Astrocyte (in vitro differentiated cells and primary cell): Measurements from ENCODE around the gene CCDC178. TPM values are rescaled to one million over a fixed set of nuclear protein-coding genes. Genes with fewer than 3 reads are reported as not detected.

Experiments used
- DNase-seq: peaks from one replicate; pipeline ENCODE4 v3.0.0-alpha.2; 2010; ENCODE audit warnings: low read depth
- FAIRE-seq: peaks from 2 replicates; lab custom pipeline; 2011; peaks lifted over from hg19 to GRCh38; lab: Jason Lieb, UNC
- H2AFZ ChIP-seq: 2 replicates; pipeline ENCODE4 v1.6.0; 2012; ENCODE audit warnings: low read depth, low read length, inconsistent platforms
- H3K27ac ChIP-seq: 2 replicates; pipeline ENCODE4 v1.5.1; 2011; ENCODE audit warnings: low read depth, low read length, inconsistent platforms
- H3K27me3 ChIP-seq: 2 replicates; pipeline ENCODE4 v1.6.0; 2011; ENCODE audit warnings: low read length, inconsistent platforms; ENCODE audit not compliant: insufficient read depth
- H3K36me3 ChIP-seq: 2 replicates; pipeline ENCODE4 v1.5.1; 2011; ENCODE audit warnings: low read length, inconsistent platforms; ENCODE audit not compliant: insufficient read depth
- H3K4me1 ChIP-seq: 2 replicates; pipeline ENCODE4 v1.5.1; 2011; ENCODE audit warnings: low read length, inconsistent platforms; ENCODE audit not compliant: insufficient read depth
- H3K4me2 ChIP-seq: 2 replicates; pipeline ENCODE4 v1.6.0; 2012; ENCODE audit warnings: low read length, inconsistent platforms
- H3K4me3 ChIP-seq: 2 replicates; pipeline ENCODE4 v1.5.1; 2011; ENCODE audit warnings: low read depth, mild to moderate bottlenecking, low read length, inconsistent platforms; ENCODE audit not compliant: insufficient read depth
- H3K79me2 ChIP-seq: 2 replicates; pipeline ENCODE4 v1.6.0; 2012; ENCODE audit warnings: mild to moderate bottlenecking, low read length, inconsistent platforms; ENCODE audit not compliant: insufficient read depth
- H3K9ac ChIP-seq: 2 replicates; pipeline ENCODE4 v1.6.0; 2012; ENCODE audit warnings: mild to moderate bottlenecking, low read length, inconsistent platforms
- H3K9me3 ChIP-seq: 2 replicates; pipeline ENCODE4 v1.5.1; 2012; ENCODE audit warnings: low read depth, mild to moderate bottlenecking, low read length, inconsistent platforms; ENCODE audit not compliant: insufficient read depth
- H4K20me1 ChIP-seq: 2 replicates; pipeline ENCODE4 v1.6.0; 2012; ENCODE audit warnings: low read length, inconsistent platforms; ENCODE audit not compliant: insufficient read depth
- H3K27ac Mint-ChIP-seq: one replicate; pipeline ENCODE4 v1.8.0; 2021; ENCODE audit warnings: mild to moderate bottlenecking, mixed read lengths; ENCODE audit not compliant: unreplicated experiment
- H3K27me3 Mint-ChIP-seq: one replicate; pipeline ENCODE4 v1.8.0; 2021; ENCODE audit warnings: low read depth, mixed read lengths; ENCODE audit not compliant: unreplicated experiment
- H3K36me3 Mint-ChIP-seq: one replicate; pipeline ENCODE4 v1.8.0; 2021; ENCODE audit warnings: low read depth, mixed read lengths; ENCODE audit not compliant: unreplicated experiment
- H3K4me1 Mint-ChIP-seq: one replicate; pipeline ENCODE4 v1.8.0; 2021; ENCODE audit warnings: low read depth, mixed read lengths; ENCODE audit not compliant: unreplicated experiment
- H3K4me3 Mint-ChIP-seq: one replicate; pipeline ENCODE4 v1.8.0; 2021; ENCODE audit warnings: mild to moderate bottlenecking, moderate library complexity, mixed read lengths; ENCODE audit not compliant: unreplicated experiment
- H3K9me3 Mint-ChIP-seq: one replicate; pipeline ENCODE4 v1.8.0; 2021; ENCODE audit warnings: mild to moderate bottlenecking, mixed read lengths; ENCODE audit not compliant: unreplicated experiment
- CTCF ChIP-seq: IDR thresholded peaks from 2 replicates; pipeline ENCODE4 v1.5.1; 2011; ENCODE audit warnings: low read depth, mild to moderate bottlenecking, inconsistent platforms, low read length, moderate library complexity; ENCODE audit not compliant: insufficient read depth
- EZH2 ChIP-seq: IDR thresholded peaks from 2 replicates; pipeline ENCODE4 v1.6.1; 2012; ENCODE audit warnings: mild to moderate bottlenecking, low read length, inconsistent platforms; ENCODE audit not compliant: insufficient read depth
- total RNA-seq: library from RNA; stranded (reverse); gene quantifications from 2 replicates; pipeline ENCODE4 v1.2.1, GENCODE V29; 2021

Gene CCDC178
- total RNA-seq, 1 donor from 2014 or later, result 0.30 TPM

DNA sequence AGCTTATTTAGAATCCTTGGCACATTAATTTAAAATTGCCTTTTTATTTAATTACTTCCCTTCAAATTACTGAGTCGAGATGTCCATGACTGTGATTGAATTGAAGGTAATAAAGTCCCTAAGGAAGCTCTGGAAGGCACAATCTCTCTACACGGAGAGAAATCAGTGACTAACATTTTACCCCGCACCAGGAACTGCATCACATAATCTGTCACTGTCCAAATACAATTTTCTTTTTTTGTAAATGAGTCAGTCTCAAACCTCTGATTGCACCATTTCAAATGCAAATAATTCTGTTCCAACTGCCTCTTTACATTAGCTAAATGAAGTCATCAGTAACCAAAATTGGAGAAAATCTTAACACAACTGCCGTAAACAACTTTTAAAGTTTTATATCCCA lies 311.9 kb downstream of the CCDC178 start:
- TF ChIP-seq EZH2 (no peak), CTCF (no peak)
- Histone ChIP-seq H3K4me2 (no peak overlapping the region), H3K27me3 (no peaks in the 10 kb centered on the region), H3K27ac (no peak overlapping the region), H3K4me1 (no peaks in the 10 kb centered on the region), H4K20me1 (no peaks in the 10 kb centered on the region), H3K4me3 (no peak overlapping the region), H3K36me3 (no peaks in the 10 kb centered on the region), H2AFZ (no peak overlapping the region), H3K9ac (no peak overlapping the region), H3K79me2 (no peaks in the 10 kb centered on the region), H3K9me3 (no peaks in the 10 kb centered on the region)
- no peaks in the 10 kb centered on the region for H3K27me3 Mint-ChIP-seq
- H3K27ac Mint-ChIP-seq, result no peak overlapping the region
- H3K4me3 Mint-ChIP-seq, result no peak overlapping the region
- DNase-seq (peak; percentile 45), FAIRE-seq (no peak)
- no peaks in the 10 kb centered on the region for H3K9me3 Mint-ChIP-seq
- no peaks in the 10 kb centered on the region for H3K4me1 Mint-ChIP-seq
- no peaks in the 10 kb centered on the region for H3K36me3 Mint-ChIP-seq

DNA sequence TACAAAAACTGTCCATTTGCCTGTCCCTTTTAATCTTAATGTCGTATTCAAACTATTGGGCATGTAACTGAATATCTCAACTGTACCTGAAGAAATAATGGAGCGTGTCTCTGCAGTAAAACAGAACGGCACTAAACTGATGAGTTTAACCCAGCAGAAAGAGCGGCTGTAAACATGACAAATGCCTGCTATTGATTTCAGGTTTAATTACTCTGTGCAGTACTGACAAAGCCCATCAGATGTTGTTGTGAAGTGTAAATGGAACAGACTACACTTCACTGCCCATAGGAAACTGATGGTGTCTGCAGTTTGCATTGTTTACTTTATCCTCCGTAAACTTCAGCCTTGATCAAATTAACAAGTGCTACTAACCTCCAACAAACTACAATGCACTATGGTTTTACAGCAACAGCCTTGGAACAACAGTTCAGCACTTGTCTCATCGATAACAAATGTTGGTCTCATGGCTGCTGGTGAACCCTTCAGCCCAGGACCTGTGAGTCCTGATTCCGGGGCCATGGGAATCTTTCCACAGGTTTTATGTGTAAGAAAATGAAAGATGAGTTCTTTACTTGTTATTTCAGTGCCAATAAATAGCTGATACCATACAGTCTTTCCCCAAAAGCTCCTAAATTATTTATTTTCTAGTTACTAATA lies 316.5 kb downstream of the CCDC178 start:
- no peaks in the 10 kb centered on the region for H3K9me3 Mint-ChIP-seq
- no peaks in the 10 kb centered on the region for H3K27me3 Mint-ChIP-seq
- H3K36me3 Mint-ChIP-seq, result no peaks in the 10 kb centered on the region
- Histone ChIP-seq H3K4me1 (no peaks in the 10 kb centered on the region), H3K27me3 (no peaks in the 10 kb centered on the region), H2AFZ (no peak overlapping the region), H3K4me3 (no peak overlapping the region), H3K4me2 (no peak overlapping the region), H3K27ac (no peak overlapping the region), H3K79me2 (no peaks in the 10 kb centered on the region), H3K9ac (no peak overlapping the region), H4K20me1 (no peaks in the 10 kb centered on the region), H3K9me3 (no peaks in the 10 kb centered on the region), H3K36me3 (no peaks in the 10 kb centered on the region)
- no peak overlapping the region for H3K27ac Mint-ChIP-seq
- DNase-seq, result no peak
- no peak for FAIRE-seq
- no peaks in the 10 kb centered on the region for H3K4me1 Mint-ChIP-seq
- no peak overlapping the region for H3K4me3 Mint-ChIP-seq
- TF ChIP-seq EZH2 (no peak), CTCF (no peak)

GRCh38 chr18:33116376-33116775 lies 324.1 kb downstream of the CCDC178 start:
- Histone ChIP-seq H4K20me1 (no peaks in the 10 kb centered on the region), H3K27ac (no peak overlapping the region), H2AFZ (no peak overlapping the region), H3K4me2 (peak overlapping the region; percentile 15), H3K79me2 (no peaks in the 10 kb centered on the region), H3K9me3 (no peaks in the 10 kb centered on the region), H3K27me3 (no peaks in the 10 kb centered on the region), H3K36me3 (no peaks in the 10 kb centered on the region), H3K4me3 (no peak overlapping the region), H3K9ac (no peak overlapping the region), H3K4me1 (no peaks in the 10 kb centered on the region)
- Mint-ChIP-seq H3K36me3 (peaks cover 2% of the 10 kb centered on the region), H3K4me1 (no peaks in the 10 kb centered on the region), H3K27ac (no peak overlapping the region), H3K4me3 (no peak overlapping the region), H3K27me3 (no peaks in the 10 kb centered on the region), H3K9me3 (peaks cover 8% of the 10 kb centered on the region)
- TF ChIP-seq CTCF (no peak), EZH2 (no peak)
- FAIRE-seq (no peak), DNase-seq (peak; percentile 19)
